ENCODE data around the gene S100A3. TPM values are rescaled to one million over a fixed set of nuclear protein-coding genes. Genes with fewer than 3 reads are reported as not detected.
A peak's percentile ranks its signal among the peaks of the same experiment; 100 is the strongest.

Gene S100A3
- total RNA-seq, 1 experiment from 2014 or later, result 90.9 TPM

DNA sequence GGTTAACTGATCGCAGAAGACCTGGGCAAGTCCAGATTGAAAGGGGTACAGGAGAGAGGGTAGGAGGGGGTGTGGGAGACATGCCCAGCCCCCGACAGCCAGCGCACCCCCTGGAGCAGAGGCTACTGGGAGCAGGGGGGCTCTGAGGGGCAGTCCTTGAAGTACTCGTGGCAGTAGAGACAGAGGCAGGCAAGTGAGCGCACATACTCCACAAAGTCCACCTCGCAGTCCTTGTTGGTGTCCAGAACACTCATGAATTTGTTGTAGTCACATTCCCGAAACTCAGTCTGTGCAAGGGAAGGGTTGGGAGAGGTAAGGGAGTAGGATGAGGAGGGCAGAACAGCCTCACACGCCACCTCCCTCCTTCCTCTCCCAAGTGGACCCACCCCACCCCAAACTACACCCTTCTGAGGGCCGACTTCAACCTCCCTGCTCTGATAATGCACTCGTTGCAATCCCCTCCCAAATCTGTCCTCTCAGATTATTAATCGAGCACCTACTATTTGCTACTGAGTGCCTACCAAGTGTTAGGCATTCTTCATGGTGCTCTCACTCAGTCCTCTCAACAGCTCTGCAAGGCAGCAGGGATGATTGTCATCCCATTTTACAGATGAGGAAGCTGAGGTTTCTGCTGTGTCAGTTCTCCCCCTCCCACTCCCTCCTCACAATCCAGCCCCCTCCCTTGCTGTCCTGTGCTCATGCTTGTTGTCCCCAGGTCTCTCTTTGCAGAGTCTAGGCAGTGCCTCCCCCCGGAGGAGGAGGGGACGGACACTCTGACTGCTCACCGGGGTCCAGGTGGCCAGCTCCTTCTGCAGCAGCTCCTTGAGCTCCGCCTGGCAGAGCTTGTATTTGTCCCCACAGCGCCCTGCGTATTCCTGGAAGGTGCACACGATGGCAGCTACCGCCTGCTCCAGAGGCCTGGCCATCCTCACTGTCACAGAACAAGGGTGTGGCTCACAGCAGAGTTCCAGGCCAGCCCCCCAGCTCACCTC is 1.2 kb downstream of the S100A3 start:
- no peak for DNase-seq (ENCODE audit: low spot score)

DNA sequence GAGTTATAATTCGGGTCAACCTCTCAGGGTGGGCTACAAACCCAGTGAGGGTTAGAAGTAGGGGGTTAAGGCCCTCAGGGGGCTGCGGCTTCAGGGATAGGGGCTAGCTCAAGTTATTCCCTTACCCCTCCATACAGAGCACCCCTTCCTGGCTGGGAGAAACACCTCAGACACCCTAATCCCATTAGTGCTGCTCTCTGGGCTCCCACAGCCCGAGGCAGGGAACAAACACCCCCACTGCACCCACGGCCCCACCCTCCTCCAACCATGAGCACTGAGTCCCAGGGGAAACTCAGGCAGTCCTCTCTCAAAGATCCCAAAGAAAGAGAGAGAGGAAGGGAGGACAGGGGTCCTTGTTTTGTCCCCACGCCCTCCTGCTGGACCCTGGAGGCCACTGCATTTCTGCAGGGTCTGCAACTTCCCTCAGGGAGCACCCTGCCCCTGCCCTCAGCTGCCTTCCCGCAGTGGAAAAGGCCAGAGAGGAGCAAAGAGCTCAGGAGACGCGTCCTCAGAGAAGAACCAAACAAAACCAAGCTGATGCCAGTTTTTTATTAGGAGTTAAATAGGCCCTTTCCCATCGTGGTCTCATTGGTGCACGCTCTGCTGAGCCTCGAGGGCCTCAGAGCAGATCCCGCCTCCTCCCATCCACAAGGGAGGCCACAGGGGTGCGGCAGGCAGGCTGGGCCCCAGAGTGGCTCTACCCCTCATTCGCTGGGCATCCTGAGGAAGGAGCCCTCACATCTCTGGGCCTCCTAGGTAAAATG is 2.1 kb downstream of the S100A3 start:
- DNase-seq (ENCODE audit: low spot score), result no peak

DNA sequence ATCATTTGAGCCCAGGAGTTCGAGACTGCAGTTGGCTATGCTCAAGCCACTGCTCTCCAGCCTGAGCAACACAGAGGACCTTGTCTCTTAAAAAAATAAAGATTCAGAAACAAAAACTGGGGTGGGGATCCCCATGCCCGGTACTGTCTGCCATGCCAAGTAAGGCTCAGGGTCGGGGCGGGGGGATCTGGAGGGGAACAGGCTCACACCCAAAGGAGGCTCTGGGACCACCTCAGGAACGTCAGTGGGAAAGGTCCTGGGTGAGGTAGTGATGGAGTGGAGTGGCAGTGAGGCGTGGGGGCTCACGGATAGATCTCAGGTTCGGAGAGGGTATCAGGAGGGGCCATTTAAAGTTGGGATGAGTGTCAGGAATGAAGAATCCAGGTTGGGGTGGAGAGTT is 2.7 kb downstream of the S100A3 start:
- no peak for DNase-seq (ENCODE audit: low spot score)

DNA sequence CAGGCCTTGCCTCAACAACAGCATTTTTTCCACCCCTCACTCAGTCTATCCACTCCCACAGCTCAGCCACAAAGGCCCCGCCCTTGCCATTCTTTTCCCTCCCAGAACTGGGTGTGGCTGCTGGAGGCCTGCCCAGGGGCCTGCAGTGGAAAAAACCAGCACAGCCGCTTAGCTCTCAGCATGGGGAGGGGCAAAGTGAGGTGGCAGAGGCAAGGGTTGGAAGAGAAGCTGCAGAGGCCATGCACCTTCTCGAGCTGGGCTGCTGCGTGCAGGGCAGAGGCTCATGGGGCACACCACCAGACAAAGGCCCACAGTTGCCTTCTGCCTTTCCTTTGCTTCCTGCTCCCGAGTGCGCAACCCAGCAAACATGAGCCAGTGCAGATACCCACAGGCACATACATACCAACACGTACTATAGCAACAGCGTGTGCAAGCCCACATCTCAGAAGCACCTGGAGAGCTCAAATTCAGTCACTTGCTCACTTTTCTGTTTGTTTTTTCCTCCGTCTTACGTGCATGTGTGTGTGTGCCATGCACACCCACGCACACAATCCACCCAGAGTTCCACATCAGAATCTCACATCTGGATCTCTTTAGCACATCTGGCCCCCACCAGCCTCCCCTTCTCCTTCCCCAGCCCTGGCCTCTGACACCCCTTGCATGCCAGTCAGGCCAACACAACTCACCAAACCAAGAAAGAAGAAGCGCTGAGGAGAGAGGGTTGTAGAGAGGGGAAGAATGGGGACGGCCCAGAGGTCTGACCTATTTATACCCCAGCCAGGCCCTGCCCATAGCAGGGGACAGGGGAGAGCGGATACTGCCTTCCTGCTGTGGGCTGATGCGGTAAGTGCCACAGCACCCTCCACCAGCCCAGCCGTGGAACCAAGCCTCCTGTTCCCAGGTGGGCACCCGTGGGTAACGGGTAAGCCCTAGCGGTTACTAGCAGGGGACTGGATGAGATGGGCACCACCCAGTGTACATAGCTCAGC is 3.7 kb downstream of the S100A3 start, which contains the start of gene S100A4:
S100A4 (minus strand) TSS at position 740 of the 989 bp plus-strand sequence. CDS start 1,012 bp downstream, outside the sequence.
- peak; percentile 98 for DNase-seq (ENCODE audit: low spot score)

DNA sequence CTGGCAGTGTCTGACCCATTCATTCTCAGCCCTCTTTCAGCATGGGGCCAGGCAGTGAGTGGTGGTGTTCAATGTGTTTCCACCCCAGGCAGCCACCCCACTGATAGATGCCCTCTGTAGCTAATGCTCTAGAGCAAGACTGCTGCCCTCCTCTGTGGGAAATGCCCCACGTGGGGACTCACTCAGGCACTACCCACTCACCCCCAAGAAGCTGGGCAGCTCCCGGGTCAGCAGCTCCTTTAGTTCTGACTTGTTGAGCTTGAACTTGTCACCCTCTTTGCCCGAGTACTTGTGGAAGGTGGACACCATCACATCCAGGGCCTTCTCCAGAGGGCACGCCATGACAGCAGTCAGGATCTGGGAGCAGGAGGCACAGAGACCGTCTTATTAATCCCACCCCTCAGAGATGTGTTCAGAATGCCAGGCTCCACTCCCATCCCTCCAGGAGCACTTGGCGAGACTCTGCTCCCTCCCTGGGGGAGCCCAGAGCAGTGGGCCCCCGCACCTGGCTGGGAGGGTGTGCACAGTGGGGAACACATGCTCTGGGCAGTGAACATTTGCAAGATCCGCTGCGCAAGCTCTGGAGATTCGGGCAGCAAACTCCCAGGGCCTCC is 4.5 kb downstream of the S100A3 start:
- DNase-seq (ENCODE audit: low spot score), result no peak

DNA sequence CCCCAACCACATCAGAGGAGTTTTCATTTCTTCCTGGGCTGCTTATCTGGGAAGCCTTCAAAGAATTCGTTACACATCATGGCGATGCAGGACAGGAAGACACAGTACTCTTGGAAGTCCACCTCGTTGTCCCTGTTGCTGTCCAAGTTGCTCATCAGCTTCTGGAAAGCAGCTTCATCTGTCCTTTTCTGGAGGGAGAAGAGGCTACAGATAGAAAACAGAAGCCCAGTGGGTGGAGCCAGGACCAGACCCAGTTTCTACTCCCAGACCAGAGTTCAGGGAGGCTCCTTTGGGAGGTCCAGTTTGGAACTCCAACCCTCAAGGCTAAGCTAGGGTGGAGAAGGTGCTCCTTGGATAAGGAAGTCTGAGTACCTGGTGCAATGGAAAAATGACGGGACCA is 5.3 kb downstream of the S100A3 start:
- no peak for DNase-seq (ENCODE audit: low spot score)

DNA sequence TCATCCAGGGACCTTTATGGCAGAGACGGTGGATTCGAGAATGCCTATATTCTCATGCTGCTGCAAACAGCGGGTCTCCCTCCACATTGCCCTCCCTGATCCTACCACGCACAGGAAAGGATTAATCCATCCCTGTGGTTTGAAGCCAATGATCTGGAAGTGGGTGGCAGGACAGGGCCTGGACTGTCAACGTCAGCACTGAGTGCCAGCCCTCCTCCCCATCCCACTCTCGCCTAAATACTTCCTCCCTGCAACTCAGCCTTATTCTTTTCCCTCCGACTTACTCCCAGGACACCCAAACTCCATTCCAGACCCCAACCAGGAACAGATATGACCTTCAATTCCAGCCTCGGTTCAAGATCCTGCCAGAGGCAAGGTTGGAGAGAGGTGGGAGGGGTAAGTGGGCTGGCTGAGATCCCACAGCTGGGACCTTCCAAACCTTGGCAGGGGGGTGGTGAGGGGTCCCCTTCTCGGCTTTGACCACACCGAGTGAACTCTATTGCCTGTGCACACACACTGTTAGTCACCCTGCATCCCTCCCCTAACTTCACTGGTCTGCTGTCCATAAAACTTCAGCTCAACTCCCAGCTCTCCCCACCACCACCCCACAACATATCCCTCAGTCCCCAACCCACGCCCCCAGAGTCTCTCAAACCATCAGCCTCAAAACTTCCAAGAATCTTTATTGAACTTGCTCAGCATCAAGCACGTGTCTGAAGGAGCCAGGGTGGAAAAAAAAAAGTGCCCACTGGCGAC is 5.9 kb downstream of the S100A3 start:
- DNase-seq (ENCODE audit: low spot score), result no peak

DNA sequence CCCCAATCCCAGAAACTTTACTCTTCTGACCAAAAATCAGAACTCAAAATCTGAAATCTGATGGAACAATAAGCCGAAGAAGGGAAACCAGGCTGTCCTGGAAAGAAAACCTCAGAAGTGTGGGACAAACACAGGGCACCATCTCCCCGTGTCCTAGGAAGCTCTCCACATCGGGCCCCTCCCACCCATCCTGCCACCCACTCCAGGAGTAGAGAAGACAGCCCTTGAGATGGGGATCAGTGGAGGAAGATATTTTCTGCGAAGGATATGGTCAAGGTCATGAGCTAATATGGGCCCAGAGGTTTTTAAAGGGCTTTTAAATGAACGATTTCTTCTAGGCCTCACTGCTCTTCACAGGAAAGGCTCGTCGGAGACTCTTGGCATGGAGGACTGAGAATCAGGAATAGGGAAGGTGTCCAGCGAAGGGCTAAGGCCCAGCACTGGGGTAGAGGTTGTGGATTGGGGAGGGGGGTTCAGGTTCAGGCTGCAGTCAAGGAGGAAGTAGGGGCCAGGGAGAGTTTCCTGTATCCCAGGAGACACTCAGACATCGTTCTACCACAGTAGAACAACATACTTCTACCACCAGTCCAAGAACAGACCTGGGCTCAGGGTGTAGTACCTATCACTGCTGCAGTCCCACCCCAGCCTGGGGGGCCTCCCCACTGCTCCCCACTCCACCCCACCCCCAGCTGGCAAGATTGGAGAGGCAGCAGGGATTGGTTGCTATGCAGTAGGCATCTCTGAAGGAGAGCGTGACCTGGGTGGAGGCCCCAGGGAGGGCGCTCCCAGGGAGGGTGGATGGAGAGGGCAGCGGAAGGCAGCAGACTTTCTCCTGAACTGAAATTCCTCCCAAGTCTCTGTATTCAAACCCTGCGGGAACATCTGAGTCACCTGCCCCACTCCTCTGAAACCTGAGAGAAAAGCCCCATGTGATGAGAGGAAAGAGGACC is 7.1 kb downstream of the S100A3 start:
- DNase-seq (ENCODE audit: low spot score), result no peak

DNA sequence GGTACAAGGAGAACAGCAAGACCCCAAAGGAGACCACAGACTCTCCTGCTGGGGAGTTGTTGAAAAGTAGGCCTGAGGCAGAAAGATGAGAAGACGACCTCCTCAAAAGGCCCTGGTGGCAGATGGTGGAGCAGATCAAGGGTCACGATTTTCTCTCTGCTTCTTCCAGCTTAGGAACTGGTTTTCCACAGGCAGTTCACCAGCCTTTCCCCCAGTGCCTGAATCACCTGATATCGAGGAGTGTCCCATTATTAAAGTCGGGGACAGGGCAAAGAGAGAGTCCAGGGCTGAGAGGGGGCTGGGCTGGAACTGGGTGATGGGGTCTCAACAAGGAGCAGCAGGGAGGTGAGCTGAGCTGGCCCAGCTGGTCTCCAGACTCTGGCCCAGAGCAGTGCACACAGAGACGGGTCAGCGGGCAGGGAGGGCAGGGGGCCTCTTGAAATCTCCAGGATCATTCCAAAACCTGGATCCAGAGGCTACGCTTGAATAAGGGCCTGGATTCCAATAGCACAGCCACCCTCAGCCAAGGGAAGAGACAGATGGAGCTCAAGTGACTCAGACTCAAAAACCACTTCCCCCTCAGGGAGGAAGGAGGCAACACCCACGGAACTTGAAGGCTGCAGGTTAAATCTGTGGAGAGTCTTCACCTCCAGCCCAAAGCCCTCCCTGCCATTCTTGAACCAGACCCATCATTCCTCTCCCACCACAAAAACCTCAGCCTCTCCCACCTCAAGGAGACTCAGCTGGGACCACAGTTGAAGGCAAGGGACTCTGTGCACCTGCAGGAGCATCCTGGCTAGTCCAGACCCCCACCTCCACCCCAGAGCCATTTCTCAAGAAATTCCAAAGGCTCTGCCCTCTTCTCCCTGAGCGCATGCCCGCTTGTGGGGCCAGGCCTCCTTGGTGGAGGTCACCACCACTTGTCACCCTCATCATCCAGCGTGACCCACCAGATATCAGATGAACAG is 8.4 kb downstream of the S100A3 start, which contains the start of gene S100A5:
S100A5 (minus strand) TSS at position 541 of the 968 bp plus-strand sequence. CDS start 743 bp downstream, outside the sequence.
- DNase-seq (ENCODE audit: low spot score), result peak; percentile 97

DNA sequence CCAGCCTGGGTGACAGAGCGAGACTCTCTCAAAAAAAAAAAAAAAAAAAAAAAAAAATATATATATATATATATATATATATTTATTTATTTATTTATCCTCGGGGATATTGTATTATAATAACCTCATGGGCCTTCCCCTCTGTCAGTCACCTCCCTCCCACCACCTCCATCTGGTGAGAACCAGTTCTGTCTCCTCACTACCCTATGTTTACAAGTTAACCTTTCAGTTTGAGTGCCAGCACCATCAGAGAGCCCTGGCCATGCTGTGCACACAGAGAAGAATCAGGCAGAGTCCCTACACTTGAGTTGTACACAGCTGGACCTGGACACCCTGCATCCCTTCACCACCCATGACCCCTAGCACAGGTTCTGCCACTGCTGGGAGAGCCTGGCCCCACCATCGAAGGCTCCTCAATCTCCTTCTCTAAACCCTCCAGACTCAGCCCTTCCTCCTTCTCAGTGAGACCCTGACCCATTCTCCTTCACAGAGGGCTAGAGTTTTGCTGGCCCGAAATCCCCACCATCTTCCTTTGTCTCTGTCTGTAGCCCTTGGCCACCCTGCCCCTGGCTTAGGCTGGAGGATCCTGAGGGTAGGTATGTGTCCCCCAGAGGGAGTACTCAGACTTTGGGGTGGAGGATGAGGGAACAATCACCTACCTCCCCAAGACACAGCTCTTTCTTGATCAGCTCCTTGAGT is 9.5 kb downstream of the S100A3 start:
- DNase-seq (ENCODE audit: low spot score), result no peak

DNA sequence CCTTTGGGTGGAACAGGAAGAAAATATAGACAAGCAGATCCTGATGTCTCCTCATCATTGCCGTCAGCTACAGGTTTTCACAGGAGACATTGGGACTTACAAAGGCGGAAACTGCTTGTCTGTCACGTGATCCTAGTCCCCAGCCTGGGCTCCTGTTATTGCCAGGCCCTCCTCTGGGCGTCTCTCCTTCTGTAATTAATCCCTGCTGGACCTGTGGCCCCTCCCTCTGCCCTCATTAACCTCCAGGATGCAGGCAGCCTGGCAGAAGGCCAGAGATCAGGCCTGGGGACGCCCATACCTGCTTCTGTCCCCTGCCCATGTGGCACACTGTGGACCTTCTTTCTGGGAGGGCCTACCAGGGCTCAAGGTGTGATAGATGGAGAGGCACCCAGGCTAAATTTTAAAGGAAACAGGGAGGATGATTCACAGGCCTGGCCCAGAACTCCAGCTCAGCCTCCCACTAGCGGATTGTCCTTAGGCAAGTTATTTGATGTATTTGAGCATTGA is 10.7 kb downstream of the S100A3 start:
- no peak for DNase-seq (ENCODE audit: low spot score)

DNA sequence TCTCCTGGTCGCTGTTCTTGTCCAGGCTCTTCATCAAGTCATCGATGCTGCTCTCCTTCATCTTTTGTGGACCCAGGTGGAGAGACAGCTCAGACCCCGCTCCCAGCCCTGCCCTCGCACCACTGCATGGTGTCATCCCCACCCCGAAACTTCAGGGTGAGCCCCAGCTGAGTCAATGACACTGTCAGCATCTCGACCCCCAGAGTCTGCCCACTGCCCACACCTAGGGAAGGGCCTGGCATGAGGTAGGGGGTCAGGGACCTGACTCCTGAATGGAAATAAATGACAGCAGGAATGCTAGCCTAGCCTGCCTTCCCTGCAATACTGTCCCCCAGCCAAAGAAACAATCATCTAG is 11.7 kb downstream of the S100A3 start:
- DNase-seq (ENCODE audit: low spot score), result no peak

DNA sequence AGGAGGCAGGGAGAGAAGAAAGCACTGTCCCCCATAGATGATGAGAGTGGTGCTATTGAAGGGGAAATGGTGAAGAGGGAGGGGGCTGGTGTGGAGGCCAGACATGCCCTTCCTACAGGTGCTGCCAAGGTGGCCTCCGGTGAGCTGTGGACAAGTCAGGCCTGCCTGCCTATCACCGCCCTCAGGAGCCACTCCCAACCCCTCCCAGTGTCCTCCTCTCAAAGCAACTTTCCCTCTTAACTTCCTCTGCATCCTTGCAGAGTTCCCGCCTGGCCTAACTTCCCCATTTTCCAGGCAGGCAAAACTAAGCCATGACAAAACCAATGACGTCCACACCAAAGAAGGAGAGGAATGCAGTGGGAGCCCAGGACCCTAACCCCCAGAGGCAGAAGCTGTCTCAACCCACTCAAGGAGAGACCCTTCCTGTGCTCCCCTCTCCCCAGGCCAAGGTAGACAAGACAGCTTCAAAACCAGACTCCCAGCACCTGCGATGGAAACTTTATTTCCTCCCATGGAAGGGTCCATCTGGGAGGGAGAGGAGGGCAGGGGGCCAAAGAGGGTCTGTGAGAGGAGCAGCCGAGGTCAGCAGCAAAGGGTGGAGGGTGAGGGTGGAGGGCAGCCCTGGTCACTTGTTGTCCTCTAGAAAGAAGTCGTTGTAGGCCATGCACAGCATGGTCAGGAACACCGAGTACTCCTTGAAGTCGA is 12.2 kb downstream of the S100A3 start:
- DNase-seq (ENCODE audit: low spot score), result peak; percentile 58

DNA sequence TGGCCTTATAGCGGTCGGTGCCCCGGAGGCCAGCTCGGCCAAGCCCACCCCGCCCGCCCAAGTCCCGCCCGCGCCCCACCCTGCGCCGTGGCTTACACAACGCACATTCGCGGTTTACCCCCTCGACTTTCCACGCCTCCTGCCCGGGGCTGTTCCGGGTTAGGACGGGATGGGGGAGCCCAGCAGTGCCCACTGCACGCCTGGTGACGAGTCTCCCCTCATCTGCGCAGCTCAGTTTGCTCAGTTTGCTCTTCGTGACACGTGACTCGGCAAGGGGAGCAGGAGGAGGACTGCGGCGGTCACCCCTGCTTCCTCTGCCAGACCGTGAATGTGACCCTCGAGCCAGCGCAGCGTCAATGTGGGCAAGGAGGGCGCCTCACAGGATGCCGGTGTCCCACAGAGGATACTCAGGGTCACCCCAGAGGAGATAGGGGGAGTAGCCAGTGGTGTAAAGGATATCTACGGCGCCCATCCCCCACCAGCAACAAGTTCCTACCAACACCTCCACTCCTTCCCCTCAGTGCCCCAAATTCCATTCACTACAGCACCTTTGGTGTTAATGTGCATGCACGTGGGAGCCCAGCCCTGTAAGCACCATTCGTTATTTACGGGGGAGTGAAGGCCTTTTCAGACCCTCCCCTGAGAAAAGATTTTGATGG is 12.9 kb downstream of the S100A3 start:
- peak; percentile 97 for DNase-seq (ENCODE audit: low spot score)

DNA sequence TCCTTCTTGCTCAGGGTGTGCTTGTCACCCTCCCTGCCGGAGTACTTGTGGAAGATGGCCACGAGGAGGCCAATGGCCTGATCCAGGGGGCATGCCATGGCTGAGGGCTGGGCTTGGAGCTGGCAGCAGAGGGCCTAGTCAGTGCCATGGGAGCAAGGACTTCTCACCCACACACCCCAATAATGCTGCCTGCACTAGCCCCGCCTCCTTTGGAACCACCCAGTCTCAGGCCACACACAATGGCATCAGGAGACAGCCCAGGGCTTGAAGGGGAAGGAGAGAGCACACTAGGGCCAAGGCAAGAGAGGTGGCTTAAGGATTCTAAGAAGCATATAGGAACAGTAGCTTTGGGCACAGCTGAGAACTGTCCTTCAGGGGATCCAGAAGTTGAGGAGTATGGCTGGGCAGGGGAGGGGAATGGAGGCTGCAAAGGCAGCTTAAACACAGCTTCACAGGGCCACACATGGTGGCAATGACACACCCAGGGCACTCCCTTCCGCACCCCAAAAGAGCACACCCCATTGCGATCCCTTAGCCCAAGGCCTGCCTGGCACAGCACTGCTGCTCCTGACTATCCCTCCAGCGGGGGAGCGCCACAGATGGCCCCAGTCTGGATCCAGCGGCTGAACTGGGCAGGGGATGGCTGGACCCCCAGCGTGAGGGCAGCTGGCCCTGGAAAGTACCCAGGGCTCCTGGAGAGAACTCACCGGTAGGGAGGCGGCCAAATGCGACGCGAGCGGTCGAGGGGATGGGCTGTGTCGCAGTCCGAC is 13.6 kb downstream of the S100A3 start, which contains the start of gene S100A6:
S100A6 (minus strand) TSS at position 750 of the 770 bp plus-strand sequence; CDS start at position 98, 652 bp downstream.
- DNase-seq (ENCODE audit: low spot score), result peak; percentile 89

All from A172 (cell line).